Uterus (tissue), 2 donors: ENCODE data around the gene LRP4.

Source experiments
- POLR2A ChIP-seq, 2 donors: fragments of 450-650 bp; IDR thresholded peaks; one replicate each; pipeline ENCODE4 v1.6.1; 2016; ENCODE audit warnings: antibody characterized with exemption in 2 of 2, mild to moderate bottlenecking in 1 of 2, moderate library complexity in 1 of 2
- TF ChIP-seq, protein P1 (sequence below), 4 experiments: fragments of 200-600 bp in 2 of 4; fragments of 450-650 bp in 2 of 4; sonication (generic) in 2 of 4; IDR thresholded peaks; one replicate each; pipeline ENCODE4 v1.5.1; 2016 to 2019; ENCODE audit warnings: antibody characterized with exemption in 4 of 4, mild to moderate bottlenecking in 2 of 4, moderate library complexity in 1 of 4

DNA sequence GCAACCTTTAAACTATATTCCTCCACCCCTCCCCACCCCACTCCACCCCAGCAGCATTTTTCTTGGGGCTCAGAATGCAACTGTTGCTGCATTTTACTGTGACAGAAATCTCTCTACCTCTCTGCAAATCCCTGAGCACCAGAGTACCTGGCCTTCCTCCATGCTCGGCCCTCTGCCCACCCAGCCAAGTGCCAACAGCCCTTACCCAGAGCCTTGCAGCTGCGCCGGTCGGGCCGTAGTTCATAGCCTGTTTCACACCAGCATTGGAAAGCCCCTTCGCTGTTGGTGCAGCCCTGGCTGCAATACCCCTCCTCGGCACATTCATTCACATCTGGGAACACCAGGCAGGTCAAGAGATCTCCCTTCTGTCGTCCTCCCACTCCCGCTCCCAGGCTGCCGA lies 23.4 kb downstream of the LRP4 start:
- TF ChIP-seq, protein P1, sequence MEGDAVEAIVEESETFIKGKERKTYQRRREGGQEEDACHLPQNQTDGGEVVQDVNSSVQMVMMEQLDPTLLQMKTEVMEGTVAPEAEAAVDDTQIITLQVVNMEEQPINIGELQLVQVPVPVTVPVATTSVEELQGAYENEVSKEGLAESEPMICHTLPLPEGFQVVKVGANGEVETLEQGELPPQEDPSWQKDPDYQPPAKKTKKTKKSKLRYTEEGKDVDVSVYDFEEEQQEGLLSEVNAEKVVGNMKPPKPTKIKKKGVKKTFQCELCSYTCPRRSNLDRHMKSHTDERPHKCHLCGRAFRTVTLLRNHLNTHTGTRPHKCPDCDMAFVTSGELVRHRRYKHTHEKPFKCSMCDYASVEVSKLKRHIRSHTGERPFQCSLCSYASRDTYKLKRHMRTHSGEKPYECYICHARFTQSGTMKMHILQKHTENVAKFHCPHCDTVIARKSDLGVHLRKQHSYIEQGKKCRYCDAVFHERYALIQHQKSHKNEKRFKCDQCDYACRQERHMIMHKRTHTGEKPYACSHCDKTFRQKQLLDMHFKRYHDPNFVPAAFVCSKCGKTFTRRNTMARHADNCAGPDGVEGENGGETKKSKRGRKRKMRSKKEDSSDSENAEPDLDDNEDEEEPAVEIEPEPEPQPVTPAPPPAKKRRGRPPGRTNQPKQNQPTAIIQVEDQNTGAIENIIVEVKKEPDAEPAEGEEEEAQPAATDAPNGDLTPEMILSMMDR (IDR thresholded peaks at IDR 0.05), result no peak
- TF ChIP-seq POLR2A (IDR thresholded peaks at IDR 0.05), result no peak
